ENCODE results near the gene HEG1.
"Not testable (repeated sequence)": the region's sequence is repeated elsewhere in the genome, so short reads cannot be mapped to it uniquely, and the experiment has no call there.

The HEG1 gene

DNA sequence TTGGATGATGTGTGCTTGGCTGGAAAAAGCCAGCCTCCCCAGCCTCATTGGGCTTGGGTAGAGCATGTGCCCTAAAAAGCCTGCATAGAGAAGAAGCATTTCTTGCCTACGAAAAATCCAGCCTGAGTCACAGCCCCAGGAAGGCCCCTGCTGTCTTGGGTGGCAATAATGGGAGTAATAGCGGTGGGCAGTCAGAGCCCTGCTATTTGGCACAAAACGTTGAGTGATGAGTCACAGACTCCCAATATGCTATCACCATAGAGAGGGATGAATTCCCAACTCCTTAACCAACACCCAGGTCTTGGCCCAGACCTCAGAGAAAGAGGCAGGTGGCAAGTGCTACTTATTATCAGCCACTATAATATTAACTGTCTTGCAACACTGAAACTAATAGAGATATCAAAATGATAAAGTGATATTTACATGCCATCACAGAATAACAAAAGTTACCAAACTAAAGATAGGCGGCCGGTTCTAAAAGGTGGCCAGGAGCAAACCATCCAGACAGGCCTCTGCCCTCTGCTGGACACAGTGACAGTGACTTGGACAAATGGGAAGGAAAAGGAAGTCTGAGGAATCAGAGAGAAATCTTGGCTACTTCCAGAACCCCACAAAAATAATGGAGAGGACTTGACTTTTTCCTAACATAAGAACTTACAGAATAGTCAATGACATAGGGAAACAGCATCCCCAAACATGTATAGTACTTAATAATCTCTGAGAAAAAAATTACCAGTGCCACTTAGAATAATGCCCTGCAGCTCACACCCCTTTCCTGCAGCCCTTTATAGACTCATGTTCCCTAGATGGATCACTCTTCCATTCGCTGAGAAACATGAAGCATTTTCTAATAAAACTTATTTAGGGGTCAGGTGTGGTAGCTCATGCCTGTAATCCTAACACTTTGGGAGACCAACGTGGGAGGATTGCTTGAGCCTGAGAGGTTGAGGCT, 69.3 kb downstream of the HEG1 start:
- DNase-seq (ENCODE audit: low read depth): peak; percentile 51

GRCh38 chr3:124985349-124985748, 70.4 kb downstream of the HEG1 start:
- DNase-seq (ENCODE audit: low read depth): peak; percentile 47

GRCh38 chr3:124984754-124985153, 71.0 kb downstream of the HEG1 start:
- DNase-seq (ENCODE audit: low read depth): no peak

- DNase-seq (ENCODE audit: low read depth): no peak
These were observed 72.9 kb downstream of the HEG1 start for GRCh38 chr3:124982855-124983254.

DNA sequence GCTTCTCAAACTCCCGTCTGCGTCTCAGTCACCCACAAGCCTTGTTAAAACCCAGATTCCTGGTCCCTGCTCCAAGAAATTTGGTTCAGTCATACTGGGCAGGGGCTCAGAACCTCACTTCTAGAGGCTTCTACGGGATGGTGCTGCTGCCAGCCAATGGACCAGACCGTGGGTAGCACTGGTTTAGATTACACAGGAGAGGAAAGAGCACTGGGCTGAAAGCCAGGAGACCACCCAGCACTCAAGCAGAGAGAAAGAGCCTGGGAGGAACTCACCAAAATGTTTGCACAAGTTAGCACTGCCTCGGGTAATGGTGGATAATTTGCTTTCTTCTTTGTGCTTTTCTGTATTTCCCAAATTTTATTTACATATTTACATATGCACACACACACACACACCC, 74.3 kb downstream of the HEG1 start:
- DNase-seq (ENCODE audit: low read depth): no peak

DNA sequence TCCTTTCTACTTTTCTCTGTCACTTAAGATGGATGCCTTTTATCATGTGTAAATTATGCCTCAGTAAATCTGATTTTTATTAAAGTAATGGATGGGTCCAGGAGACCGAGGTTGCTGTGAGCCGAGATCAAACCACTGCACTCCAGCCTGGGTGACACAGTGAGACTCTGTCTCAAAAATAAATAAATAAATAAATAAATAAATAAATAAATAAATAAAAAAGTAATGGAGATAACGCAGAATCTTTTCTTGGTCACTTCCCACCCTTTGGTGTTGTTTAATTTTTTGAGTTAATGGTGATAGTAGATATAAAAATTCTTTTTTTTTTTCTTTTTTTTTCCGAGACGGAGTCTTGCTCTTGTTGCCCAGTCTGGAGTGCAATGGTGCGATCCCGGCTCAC, 77.2 kb downstream of the HEG1 start:
- DNase-seq (ENCODE audit: low read depth): no peak

DNA sequence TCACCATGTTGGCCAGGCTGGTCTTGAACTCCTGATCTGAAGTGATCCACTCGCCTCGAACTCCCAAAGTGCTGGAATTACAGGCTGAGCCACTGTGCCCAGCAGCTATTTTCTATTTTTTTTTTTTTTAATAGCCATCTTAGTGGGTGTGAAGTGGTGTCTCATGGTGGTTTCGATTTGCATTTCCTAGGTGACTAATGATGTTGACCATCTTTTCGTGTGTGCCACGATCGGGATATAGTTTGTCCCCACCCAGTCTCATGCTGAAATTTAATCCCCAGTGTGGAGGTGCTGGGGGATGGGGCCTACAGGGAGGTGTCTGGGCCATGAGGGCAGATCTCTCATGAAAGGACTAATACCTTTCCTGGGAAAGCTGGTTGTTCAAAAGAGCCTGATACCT, 79.4 kb downstream of the HEG1 start:
- DNase-seq (ENCODE audit: low read depth): no peak

GRCh38 chr3:124974691-124975090, 81.1 kb downstream of the HEG1 start:
- DNase-seq (ENCODE audit: low read depth): no peak

DNA sequence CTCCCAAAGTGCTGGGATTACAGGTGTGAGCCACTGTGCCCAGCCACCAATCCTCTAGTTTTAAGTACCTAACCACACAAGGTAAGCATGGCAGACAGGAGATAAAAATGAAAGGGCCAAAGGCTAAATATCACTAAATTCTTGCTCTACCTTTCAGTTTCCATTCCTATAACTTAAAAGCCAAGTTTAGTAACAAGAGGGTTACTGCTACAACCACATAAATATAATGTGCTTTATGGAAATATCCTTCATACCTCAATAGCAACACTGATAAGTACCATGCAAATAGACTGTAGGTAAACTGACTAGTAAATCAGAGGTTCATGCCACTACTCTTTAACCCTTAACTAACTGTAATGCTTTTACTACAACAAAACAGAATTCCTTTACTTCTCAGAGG, 82.5 kb downstream of the HEG1 start:
- no peak for DNase-seq (ENCODE audit: low read depth)

GRCh38 chr3:124972457-124972856, 83.3 kb downstream of the HEG1 start:
- no peak for DNase-seq (ENCODE audit: low read depth)

GRCh38 chr3:124969963-124970722, 85.7 kb downstream of the HEG1 start:
- no peak for DNase-seq (ENCODE audit: low read depth)

DNA sequence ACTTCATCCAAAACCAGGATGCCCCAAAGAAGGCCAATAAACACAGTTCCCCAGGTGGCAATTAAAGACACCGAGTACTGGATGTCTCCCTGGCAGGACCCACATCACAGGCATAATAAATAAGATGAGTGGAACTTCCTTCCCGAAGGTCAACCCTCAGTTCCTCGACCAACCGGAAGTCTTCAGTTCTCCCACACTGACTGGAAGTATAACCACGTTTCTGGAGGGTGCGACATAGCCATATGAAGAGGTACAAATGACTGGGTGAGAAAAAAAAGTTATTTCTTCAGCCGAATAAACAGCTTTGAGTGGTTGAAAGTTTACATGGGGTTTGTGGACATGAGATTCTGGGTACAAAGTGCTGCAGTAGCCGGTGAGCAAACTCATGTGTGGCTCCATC, 86.6 kb downstream of the HEG1 start:
- no peak for DNase-seq (ENCODE audit: low read depth)

GRCh38 chr3:124967964-124968363, 87.8 kb downstream of the HEG1 start:
- DNase-seq (ENCODE audit: low read depth): no peak

GRCh38 chr3:124966521-124967445, 89.0 kb downstream of the HEG1 start:
- no peak for DNase-seq (ENCODE audit: low read depth)

DNA sequence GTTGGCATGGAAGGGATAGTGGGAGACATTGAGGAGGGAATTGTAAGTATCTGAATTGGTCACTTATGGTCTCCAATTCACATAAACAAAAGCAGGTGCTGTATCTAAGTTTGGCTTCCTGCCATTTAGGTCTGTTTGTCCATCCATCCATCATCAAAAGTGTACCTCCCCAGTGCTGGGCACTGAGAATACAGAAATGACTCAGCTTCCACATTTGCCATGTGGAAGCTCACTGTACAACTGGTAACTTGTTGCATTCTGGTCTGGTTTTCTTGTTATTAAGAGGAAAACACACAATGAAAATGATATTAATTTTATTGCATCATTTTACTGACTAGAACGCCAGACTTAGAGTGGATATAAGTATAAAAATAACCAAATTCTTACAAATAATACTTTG, 90.4 kb downstream of the HEG1 start:
- DNase-seq (ENCODE audit: low read depth): no peak

- DNase-seq (ENCODE audit: low read depth): peak; percentile 43
These were observed 91.4 kb downstream of the HEG1 start for GRCh38 chr3:124964387-124964786.

DNA sequence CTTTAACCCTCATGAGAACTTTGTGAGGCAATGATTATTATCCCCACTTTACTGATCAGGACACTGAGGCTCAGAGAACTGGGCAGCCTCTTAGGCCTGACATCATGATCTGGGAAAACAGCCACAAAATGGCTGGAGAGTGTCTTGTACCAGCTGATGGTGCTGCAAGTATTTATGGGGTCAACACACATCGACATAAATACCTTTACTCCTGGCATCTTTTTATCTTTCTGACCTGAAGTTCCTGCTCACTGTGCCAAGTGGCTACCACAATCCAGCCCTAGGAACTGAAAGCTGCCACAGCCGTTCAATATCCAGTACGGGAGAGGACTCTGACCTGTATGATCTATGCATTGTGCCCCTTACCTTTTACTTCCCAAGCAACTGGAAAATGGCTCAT, 92.0 kb downstream of the HEG1 start:
- DNase-seq (ENCODE audit: low read depth): no peak

GRCh38 chr3:124962403-124962940, 93.3 kb downstream of the HEG1 start:
- no peak for DNase-seq (ENCODE audit: low read depth)

DNA sequence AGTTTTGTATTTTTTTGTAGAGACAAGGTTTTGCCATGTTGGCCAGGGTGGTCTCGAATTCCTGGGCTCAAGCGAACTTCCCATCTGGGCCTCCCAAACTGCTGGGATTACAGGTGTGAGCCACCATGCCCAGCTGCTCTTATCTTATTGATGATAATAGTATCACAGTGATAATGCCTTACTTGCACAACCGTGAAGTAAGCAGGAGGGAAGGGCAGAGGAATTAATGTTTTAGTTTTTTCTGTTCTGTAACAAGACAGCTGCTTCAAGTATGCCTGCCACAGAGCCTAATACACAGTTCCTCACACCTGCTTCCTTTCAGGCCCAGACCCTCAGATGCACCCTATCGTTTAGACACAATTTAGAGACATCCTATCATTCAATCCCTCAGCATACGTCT, 95.1 kb downstream of the HEG1 start:
- DNase-seq (ENCODE audit: low read depth): no peak

DNA sequence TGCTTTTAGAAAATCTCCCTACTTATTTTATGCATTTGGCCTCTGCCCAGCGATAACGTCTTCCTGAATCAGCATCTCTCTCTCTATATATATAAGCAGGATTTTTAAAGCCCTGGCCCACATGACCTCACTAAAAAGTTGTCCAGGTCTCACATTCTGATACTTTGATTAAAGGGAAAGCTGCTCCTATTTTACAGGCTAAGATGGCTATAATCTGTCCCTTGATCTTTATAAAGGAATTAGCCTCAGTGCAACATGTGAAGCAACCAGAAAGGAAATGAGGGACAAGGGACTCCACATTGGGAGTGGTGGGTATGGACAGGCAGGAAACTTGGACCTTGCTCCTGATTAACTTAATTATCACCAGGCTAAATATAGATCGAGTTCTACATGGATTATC, 95.7 kb downstream of the HEG1 start:
- DNase-seq (ENCODE audit: low read depth): no peak

GRCh38 chr3:124957951-124958350, 97.8 kb downstream of the HEG1 start:
- not testable (repeated sequence) for DNase-seq (ENCODE audit: low read depth)
